Sigmoid colon (tissue), 7 donors: ENCODE data around the gene RAPGEF2. TPM values are rescaled to one million over a fixed set of nuclear protein-coding genes. Genes with fewer than 3 reads are reported as not detected.

Experiments
- DNase-seq: peaks from one replicate; pipeline ENCODE4 v3.0.0-alpha.2; 2019
- H3K27ac ChIP-seq, 4 donors: fragments of 200-600 bp; sonication (generic); one replicate each; pipeline ENCODE4 v1.5.1; 2016 to 2019; ENCODE audit warnings: mild to moderate bottlenecking in 1 of 4
- H3K27me3 ChIP-seq, 3 donors: fragments of 200-600 bp; sonication (generic); one replicate each; pipeline ENCODE4 v1.5.1; 2019; ENCODE audit warnings: mild to moderate bottlenecking in 1 of 3
- H3K36me3 ChIP-seq, 4 donors: fragments of 200-600 bp; sonication (generic); one replicate each; pipeline ENCODE4 v1.5.1; 2016 to 2019
- H3K4me1 ChIP-seq, 4 donors: fragments of 200-600 bp; sonication (generic); one replicate each; pipeline ENCODE4 v1.5.1; 2017 to 2019
- H3K4me3 ChIP-seq, 4 donors: fragments of 200-600 bp; sonication (generic); one replicate each; pipeline ENCODE4 v1.5.1; 2017 to 2019; ENCODE audit warnings: mild to moderate bottlenecking in 2 of 4, moderate library complexity in 1 of 4
- H3K9me3 ChIP-seq, 4 donors: fragments of 200-600 bp in 3 of 4; sonication (generic) in 3 of 4; one replicate each; pipeline versions ENCODE4 v1.5.1 to v1.6.1; 2013 to 2019
- CTCF ChIP-seq, 4 experiments: fragments of 450-650 bp in 3 of 4; fragments of 200-600 bp in 1 of 4; IDR thresholded peaks; one replicate each; pipeline ENCODE4 v1.5.1; 2016 to 2019; ENCODE audit warnings: antibody characterized with exemption in 4 of 4, mild to moderate bottlenecking in 3 of 4, moderate library complexity in 2 of 4
- EP300 ChIP-seq, 4 donors: sonication (generic); formaldehyde crosslinking; IDR thresholded peaks; one replicate each; pipeline ENCODE4 v1.6.1; 2017; ENCODE audit warnings: antibody characterized with exemption in 4 of 4
- POLR2A ChIP-seq, 2 donors: fragments of 450-650 bp; IDR thresholded peaks; one replicate each; pipeline ENCODE4 v1.6.1; 2016; ENCODE audit warnings: antibody characterized with exemption in 2 of 2, mild to moderate bottlenecking in 2 of 2, moderate library complexity in 2 of 2
- POLR2AphosphoS5 ChIP-seq, 4 donors: sonication (generic); formaldehyde crosslinking; IDR thresholded peaks; one replicate each; pipeline ENCODE4 v1.6.1; 2017; ENCODE audit warnings: antibody characterized with exemption in 4 of 4
- WGBS, 2 donors: extraction: QIAGEN DNeasy Blood & Tissue Kit; methylation state at CpG; one replicate each; pipeline ENCODE4 v1.1.7; 2013; 5-methylcytosine and 5-hydroxymethylcytosine counted together
- intact Hi-C: fragments of 100-400 bp; cut with DNase I; formaldehyde crosslinking; loops from one replicate; pipeline ENCODE4 v1.15.1; 2023
- polyA plus RNA-seq, 3 donors: library from polyadenylated mRNA; stranded (reverse); fragments of 200-250 nt; gene quantifications; one replicate each; pipeline ENCODE4 v1.2.3, GENCODE V29; 2013
- total RNA-seq, 4 donors: library from RNA; depleted of rRNA; stranded (reverse); fragments of >200 nt; gene quantifications; one replicate each; pipeline ENCODE4 v1.1.0, GENCODE V29; 2016
- donor health status: healthy with polysubstance abuse.
- donor health status: Bipolar disorder and iron deficiency.
- donor health status: healthy.

The RAPGEF2 gene
- total and polyA plus RNA-seq, 7 donors = 7.8 to 63.1 (median 34.2) TPM

GRCh38 chr4:159222043-159222552 lies 119.2 kb downstream of the RAPGEF2 start:
- H3K36me3 ChIP-seq = no peaks in the 10 kb centered on the region
- WGBS, 2 donors = 49 to 79% methylated on average over 4 of the region's 4 CpGs
- H3K27ac ChIP-seq = peak overlapping the region in 1 of 4 donors; percentile 15
- no peak for DNase-seq
- H3K4me1 ChIP-seq = peaks cover 0 to 29% (median 19%) of the 10 kb centered on the region in 4 donors
- no peak overlapping the region for H3K4me3 ChIP-seq
- no peaks in the 10 kb centered on the region for H3K9me3 ChIP-seq
- TF ChIP-seq EP300 (IDR thresholded peaks at IDR 0.05) (no peak), POLR2AphosphoS5 (IDR thresholded peaks at IDR 0.05) (no peak), POLR2A (IDR thresholded peaks at IDR 0.05) (no peak)
- H3K27me3 ChIP-seq = no peaks in the 10 kb centered on the region
- intact Hi-C loops = no loop called here

- peaks cover 0 to 47% (median 25%) of the 10 kb centered on the region in 4 donors for H3K4me1 ChIP-seq
- TF ChIP-seq EP300 (IDR thresholded peaks at IDR 0.05) (no peak), CTCF (IDR thresholded peaks at IDR 0.05) (no peak), POLR2AphosphoS5 (IDR thresholded peaks at IDR 0.05) (no peak), POLR2A (IDR thresholded peaks at IDR 0.05) (no peak)
- intact Hi-C loops = no loop called here
These were observed 121.5 kb downstream of the RAPGEF2 start for GRCh38 chr4:159224408-159224807.

GRCh38 chr4:159227378-159227777 lies 124.5 kb downstream of the RAPGEF2 start:
- Histone ChIP-seq H3K4me3 (peak overlapping the region in 2 of 4 donors; percentile 39 to 41), H3K27ac (peak overlapping the region; percentile 49 to 76 (median 72)), H3K36me3 (no peaks in the 10 kb centered on the region), H3K9me3 (no peaks in the 10 kb centered on the region), H3K4me1 (peaks cover 0 to 43% (median 25%) of the 10 kb centered on the region in 4 donors), H3K27me3 (no peaks in the 10 kb centered on the region)
- DNase-seq = no peak
- intact Hi-C loops = no loop called here
- no peak for TF ChIP-seq CTCF (IDR thresholded peaks at IDR 0.05)
- TF ChIP-seq EP300 (IDR thresholded peaks at IDR 0.05) = no peak
- no peak for TF ChIP-seq POLR2A (IDR thresholded peaks at IDR 0.05)
- no peak for TF ChIP-seq POLR2AphosphoS5 (IDR thresholded peaks at IDR 0.05)
- 49 to 69% methylated on average over 3 of the region's 3 CpGs for WGBS, 2 donors

More at GRCh38 chr4:159224408-159224807, 121.5 kb downstream of the RAPGEF2 start:
- Histone ChIP-seq H3K27ac (no peak overlapping the region), H3K27me3 (no peaks in the 10 kb centered on the region), H3K9me3 (no peaks in the 10 kb centered on the region), H3K4me3 (no peak overlapping the region), H3K36me3 (no peaks in the 10 kb centered on the region)
- DNase-seq = no peak
- 22 to 71% methylated on average over 3 of the region's 3 CpGs for WGBS, 2 donors

GRCh38 chr4:159227984-159228383 lies 125.1 kb downstream of the RAPGEF2 start:
- TF ChIP-seq POLR2AphosphoS5 (IDR thresholded peaks at IDR 0.05) = peak; percentile 12 to 65 (median 61)
- peak in 2 of 4 experiments; percentile 9 to 37 for TF ChIP-seq CTCF (IDR thresholded peaks at IDR 0.05)
- no peak for TF ChIP-seq POLR2A (IDR thresholded peaks at IDR 0.05)
- peak in 1 of 4 donors; percentile 24 for TF ChIP-seq EP300 (IDR thresholded peaks at IDR 0.05)
- no peaks in the 10 kb centered on the region for H3K36me3 ChIP-seq
- no peaks in the 10 kb centered on the region for H3K27me3 ChIP-seq
- peak; percentile 81 for DNase-seq
- peak overlapping the region; percentile 8 to 41 (median 28) for H3K4me3 ChIP-seq
- peak overlapping the region; percentile 49 to 76 (median 72) for H3K27ac ChIP-seq
- no peaks in the 10 kb centered on the region for H3K9me3 ChIP-seq
- intact Hi-C loops = no loop called here
- 9 to 49% methylated on average over 11 of the region's 11 CpGs for WGBS, 2 donors
- H3K4me1 ChIP-seq = peaks cover 0 to 39% (median 21%) of the 10 kb centered on the region in 4 donors

GRCh38 chr4:159229164-159229563 lies 126.3 kb downstream of the RAPGEF2 start:
- Histone ChIP-seq H3K9me3 (no peaks in the 10 kb centered on the region), H3K36me3 (no peaks in the 10 kb centered on the region), H3K27ac (peak overlapping the region; percentile 32 to 76 (median 72)), H3K27me3 (no peaks in the 10 kb centered on the region), H3K4me3 (peak overlapping the region in 3 of 4 donors; percentile 7 to 41 (median 14)), H3K4me1 (peaks cover 0 to 39% (median 21%) of the 10 kb centered on the region in 4 donors)
- 81 to 87% methylated on average over 6 of the region's 6 CpGs for WGBS, 2 donors
- no peak for DNase-seq
- intact Hi-C loops = no loop called here
- TF ChIP-seq POLR2AphosphoS5 (IDR thresholded peaks at IDR 0.05) (no peak), CTCF (IDR thresholded peaks at IDR 0.05) (no peak), POLR2A (IDR thresholded peaks at IDR 0.05) (no peak), EP300 (IDR thresholded peaks at IDR 0.05) (no peak)
